NCI-H524 treated with DMSO at 0.1 percent for 48 hours (cell line): ENCODE data around the gene SLC35F2.
A peak's percentile ranks its signal among the peaks of the same experiment; 100 is the strongest.
"Not testable (repeated sequence)": the region's sequence is repeated elsewhere in the genome, so short reads cannot be mapped to it uniquely, and the experiment has no call there.

Source experiments
- DNase-seq: peaks from one replicate; lab custom pipeline; 2025; lab: John Stamatoyannopoulos, UW

SLC35F2 gene

GRCh38 chr11:107858217-107859070 lies at the start of gene SLC35F2:
Gene SLC35F2, minus strand, starts transcription at chr11:107858787. Its CDS starts 20 bp downstream, at chr11:107858767.
- peak; percentile 42 for DNase-seq

GRCh38 chr11:107908211-107908610 lies 49.6 kb upstream of the SLC35F2 start:
- no peak for DNase-seq

- DNase-seq: no peak
These were observed 39.7 kb upstream of the SLC35F2 start for GRCh38 chr11:107898270-107898669.

- no peak for DNase-seq
These were observed 23.7 kb upstream of the SLC35F2 start for GRCh38 chr11:107882095-107882820.

- not testable (repeated sequence) for DNase-seq
These were observed 22.9 kb upstream of the SLC35F2 start for GRCh38 chr11:107881471-107881870.

GRCh38 chr11:107876141-107876540 lies 17.6 kb upstream of the SLC35F2 start:
- no peak for DNase-seq

- no peak for DNase-seq
These were observed 6.0 kb upstream of the SLC35F2 start for GRCh38 chr11:107864591-107864990.

- DNase-seq: no peak
These were observed 2.1 kb upstream of the SLC35F2 start for GRCh38 chr11:107860688-107861087.

- DNase-seq: not testable (repeated sequence)
These were observed 1.6 kb upstream of the SLC35F2 start for GRCh38 chr11:107860240-107860620.

- peak; percentile 54 for DNase-seq
These were observed 1.1 kb upstream of the SLC35F2 start for GRCh38 chr11:107859459-107860239.

GRCh38 chr11:107857550-107858216 lies 904 bp downstream of the SLC35F2 start:
- DNase-seq: no peak

- DNase-seq: no peak
These were observed 1.5 kb downstream of the SLC35F2 start for GRCh38 chr11:107856981-107857517.

GRCh38 chr11:107856180-107856980 lies 2.2 kb downstream of the SLC35F2 start:
- DNase-seq: no peak

- DNase-seq: no peak
These were observed 5.5 kb downstream of the SLC35F2 start for GRCh38 chr11:107853070-107853469.

GRCh38 chr11:107851704-107852310 lies 6.8 kb downstream of the SLC35F2 start:
- DNase-seq: no peak

GRCh38 chr11:107849790-107850189 lies 8.8 kb downstream of the SLC35F2 start:
- DNase-seq: no peak

GRCh38 chr11:107848345-107848744 lies 10.2 kb downstream of the SLC35F2 start:
- DNase-seq: no peak

- no peak for DNase-seq
These were observed 11.4 kb downstream of the SLC35F2 start for GRCh38 chr11:107847184-107847583.

GRCh38 chr11:107844041-107844440 lies 14.5 kb downstream of the SLC35F2 start:
- no peak for DNase-seq

GRCh38 chr11:107842412-107843100 lies 16.0 kb downstream of the SLC35F2 start:
- DNase-seq: no peak
